K562 (cell line): Measurements from ENCODE around the gene KIF26B. TPM values are rescaled to one million over a fixed set of nuclear protein-coding genes. Genes with fewer than 3 reads are reported as not detected.

ENCODE experiments used
- ATF3 ChIP-seq, 2 experiments: fragments of 450-650 bp in 1 of 2; sonication (generic) in 1 of 2; formaldehyde crosslinking in 1 of 2; IDR thresholded peaks in 1 of 2; conservative IDR thresholded peaks in 1 of 2; 2 replicates each; pipeline versions ENCODE4 v1.6.1 to v1.8.1; 2016 to 2023; ENCODE audit warnings: mild to moderate bottlenecking in 2 of 2, moderate library complexity in 2 of 2, inconsistent platforms in 1 of 2, missing genetic modification reagents in 1 of 2
- CBX1 ChIP-seq: sonication (generic); IDR thresholded peaks from 2 replicates; pipeline ENCODE4 v1.6.1; 2016; ENCODE audit warnings: antibody characterized with exemption, low read depth, mild to moderate bottlenecking
- CBX8 ChIP-seq: fragments of 200-600 bp; sonication (generic); IDR thresholded peaks from 2 replicates; pipeline ENCODE4 v1.6.1; 2012; ENCODE audit warnings: borderline replicate concordance, mixed run types, low read depth, mild to moderate bottlenecking, moderate library complexity, mixed read lengths, low read length, control low read depth, inconsistent platforms; ENCODE audit not compliant: poor library complexity, severe bottlenecking; ENCODE audit errors: extremely low read depth
- ERF ChIP-seq: fragments of 450-650 bp; formaldehyde crosslinking; IDR thresholded peaks from 2 replicates; pipeline ENCODE4 v1.4.0; 2020; ENCODE audit warnings: mild to moderate bottlenecking, mixed read lengths
- ESRRB ChIP-seq: fragments of 250-450 bp; sonication (Bioruptor Pico); IDR thresholded peaks from 2 replicates; pipeline ENCODE4 v1.5.0; 2020; ENCODE audit warnings: mild to moderate bottlenecking, moderate library complexity, borderline replicate concordance
- EZH2 ChIP-seq: IDR thresholded peaks from 2 replicates; pipeline ENCODE4 v1.6.1; 2012; ENCODE audit warnings: low read depth, mild to moderate bottlenecking, inconsistent platforms, low read length, borderline replicate concordance
- HIVEP1 ChIP-seq: fragments of 250-450 bp; sonication (Bioruptor Pico); IDR thresholded peaks from 2 replicates; pipeline ENCODE4 v1.4.0; 2020; ENCODE audit warnings: mild to moderate bottlenecking
- MCM3 ChIP-seq: fragments of 450-650 bp; IDR thresholded peaks from 2 replicates; pipeline ENCODE4 v1.6.1; 2016
- MXI1 ChIP-seq: IDR thresholded peaks from 2 replicates; pipeline ENCODE4 v1.6.1; 2011; ENCODE audit warnings: low read depth, mild to moderate bottlenecking, improper control_type of control experiment, low read length
- NR0B1 ChIP-seq: fragments of 450-650 bp; IDR thresholded peaks from one replicate; pipeline ENCODE4 v1.6.1; 2018; ENCODE audit warnings: mild to moderate bottlenecking, moderate library complexity; ENCODE audit not compliant: partially characterized antibody
- PHF8 ChIP-seq: fragments of 200-600 bp; sonication (generic); IDR thresholded peaks from 2 replicates; pipeline ENCODE4 v1.6.1; 2012; ENCODE audit warnings: mixed run types, mild to moderate bottlenecking, inconsistent platforms, low read length, moderate library complexity, borderline replicate concordance
- SRSF9 ChIP-seq: fragments of 200-400 bp; formaldehyde crosslinking; IDR thresholded peaks from 2 replicates; pipeline ENCODE4 v1.6.1; 2017; ENCODE audit warnings: low read depth, low read length, borderline replicate concordance
- ZNF12 ChIP-seq: sonication (generic); formaldehyde crosslinking; IDR thresholded peaks from 2 replicates; pipeline ENCODE4 v1.4.0; 2020; ENCODE audit warnings: mild to moderate bottlenecking, missing genetic modification reagents
- ZNF318 ChIP-seq, 2 experiments: fragments of 450-650 bp; IDR thresholded peaks; 2 replicates each; pipeline ENCODE4 v1.6.1; 2016; ENCODE audit warnings: mild to moderate bottlenecking in 2 of 2, borderline replicate concordance in 1 of 2, low read depth in 1 of 2, moderate library complexity in 1 of 2
- polyA plus RNA-seq, 8 experiments: library from polyadenylated mRNA; depleted of rRNA in 4 of 8; stranded (reverse) in 5 of 8; unstranded in 3 of 8; fragments of >200 nt; fragmentation: Nextera tagmentation in 2 of 8; fragmentation: Illumina TruSeq in 1 of 8; extraction: Ambion mirVana in 2 of 8; extraction: Trizol in 1 of 8; gene quantifications; 2 replicates each; pipeline versions ENCODE4 v1.2.1 to v1.2.3, GENCODE V29; 2011 to 2014; ENCODE audit warnings: inconsistent platforms in 1 of 8, missing spikeins in 1 of 8
- total RNA-seq, 7 experiments: library from RNA; depleted of rRNA in 6 of 7; stranded (reverse); fragments of >200 nt in 6 of 7; fragmentation: Illumina TruSeq in 2 of 7; extraction: Trizol in 2 of 7; gene quantifications; 2 replicates each; pipeline versions ENCODE4 v1.2.1 to v1.2.3, GENCODE V29; 2011 to 2021; ENCODE audit warnings: low replicate concordance in 1 of 7
- TF ChIP-seq, protein P1 (sequence below), 2 experiments: fragments of 200-800 bp in 1 of 2; sonication (Bioruptor generic) in 1 of 2; sonication (generic) in 1 of 2; formaldehyde crosslinking in 1 of 2; IDR thresholded peaks in 1 of 2; conservative IDR thresholded peaks in 1 of 2; 2 replicates each; pipeline versions ENCODE4 v1.5.0 to v1.6.1; 2016 to 2020; ENCODE audit warnings: missing compliant biosample characterization in 1 of 2, missing genetic modification characterization in 1 of 2, missing genetic modification reagents in 1 of 2

The KIF26B gene
- total and polyA plus RNA-seq, 9 of the 15 experiments (the other 6 are each of a cell fraction or from before 2014, with no cell fraction given), result 0.02 to 0.08 (median 0.03) TPM; not detected in 6

DNA sequence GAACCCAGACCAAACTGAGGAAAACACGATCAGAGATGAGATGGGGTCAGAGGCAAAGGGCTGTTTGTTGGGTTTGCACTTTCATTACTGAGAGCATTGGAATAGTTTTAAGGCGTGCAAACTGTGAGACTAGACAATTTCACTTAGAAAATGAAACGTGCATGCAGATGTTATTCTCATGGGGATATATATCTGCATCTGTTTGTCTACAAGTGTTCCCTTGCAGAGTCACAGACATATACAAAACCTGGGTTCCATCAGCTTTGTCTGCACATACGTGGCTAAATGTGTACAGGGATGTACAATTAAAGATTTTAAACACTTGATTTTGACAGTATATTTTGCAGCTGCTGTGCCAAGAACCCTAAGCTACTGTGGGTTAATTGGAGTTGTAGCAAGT, 355.4 kb downstream of the KIF26B start (continued):
- TF ChIP-seq ZNF318 (IDR thresholded peaks at IDR 0.05; ENCODE audit: borderline replicate concordance in 1 of 2, low read depth in 1 of 2) (no peak), ESRRB (CRISPR knock-in tag) (no peak), MXI1 (no peak), PHF8 (no peak), SRSF9 (no peak), MCM3 (no peak), CBX8 (no peak), ERF (no peak), ZNF12 (CRISPR knock-in tag) (no peak), EZH2 (no peak), NR0B1 (no peak), ATF3 (IDR thresholded peaks at IDR 0.05) (no peak), ATF3 (CRISPR knock-in tag; conservative IDR thresholded peaks at IDR 0.05) (no peak), HIVEP1 (CRISPR knock-in tag) (no peak), CBX1 (no peak)
- TF ChIP-seq, protein P1, sequence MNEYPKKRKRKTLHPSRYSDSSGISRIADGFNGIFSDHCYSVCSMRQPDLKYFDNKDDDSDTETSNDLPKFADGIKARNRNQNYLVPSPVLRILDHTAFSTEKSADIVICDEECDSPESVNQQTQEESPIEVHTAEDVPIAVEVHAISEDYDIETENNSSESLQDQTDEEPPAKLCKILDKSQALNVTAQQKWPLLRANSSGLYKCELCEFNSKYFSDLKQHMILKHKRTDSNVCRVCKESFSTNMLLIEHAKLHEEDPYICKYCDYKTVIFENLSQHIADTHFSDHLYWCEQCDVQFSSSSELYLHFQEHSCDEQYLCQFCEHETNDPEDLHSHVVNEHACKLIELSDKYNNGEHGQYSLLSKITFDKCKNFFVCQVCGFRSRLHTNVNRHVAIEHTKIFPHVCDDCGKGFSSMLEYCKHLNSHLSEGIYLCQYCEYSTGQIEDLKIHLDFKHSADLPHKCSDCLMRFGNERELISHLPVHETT (CRISPR knock-in tag; conservative IDR thresholded peaks at IDR 0.05 in 1 of 2, IDR thresholded peaks at IDR 0.05 in 1 of 2), result no peak
